NCI-H2107 treated with DMSO at 0.1 percent for 48 hours (cell line): ENCODE data around the gene NMNAT3.
"Not testable (repeated sequence)": the region's sequence is repeated elsewhere in the genome, so short reads cannot be mapped to it uniquely, and the experiment has no call there.

Experiments used
- DNase-seq: peaks from one replicate; lab custom pipeline; 2025; ENCODE audit not compliant: unreplicated experiment; lab: John Stamatoyannopoulos, UW

The NMNAT3 gene

GRCh38 chr3:139639662-139640061 lies 38.1 kb downstream of the NMNAT3 start:
- DNase-seq = no peak

DNA sequence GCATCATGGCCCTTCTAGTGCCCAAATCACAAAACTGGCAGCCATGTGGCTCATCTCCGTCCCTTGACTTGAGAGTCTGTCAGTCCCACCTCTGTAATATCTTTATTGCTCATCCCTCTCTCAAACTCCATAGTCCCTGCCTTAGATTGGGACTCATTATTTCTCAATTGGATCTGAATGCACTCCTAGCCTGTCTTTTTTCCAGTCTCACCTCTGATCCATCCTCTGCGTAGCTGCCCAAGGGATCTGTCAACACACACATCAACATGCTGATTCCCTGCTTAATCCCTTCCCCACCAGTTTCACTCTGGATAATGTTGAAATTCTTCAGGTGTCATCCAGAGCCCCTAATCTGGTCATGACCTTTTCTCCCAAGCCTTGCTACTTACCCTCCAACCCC lies 39.3 kb downstream of the NMNAT3 start:
- no peak for DNase-seq

GRCh38 chr3:139636511-139636910 lies 41.3 kb downstream of the NMNAT3 start:
- no peak for DNase-seq

GRCh38 chr3:139634111-139634635 lies 43.6 kb downstream of the NMNAT3 start:
- no peak for DNase-seq

DNA sequence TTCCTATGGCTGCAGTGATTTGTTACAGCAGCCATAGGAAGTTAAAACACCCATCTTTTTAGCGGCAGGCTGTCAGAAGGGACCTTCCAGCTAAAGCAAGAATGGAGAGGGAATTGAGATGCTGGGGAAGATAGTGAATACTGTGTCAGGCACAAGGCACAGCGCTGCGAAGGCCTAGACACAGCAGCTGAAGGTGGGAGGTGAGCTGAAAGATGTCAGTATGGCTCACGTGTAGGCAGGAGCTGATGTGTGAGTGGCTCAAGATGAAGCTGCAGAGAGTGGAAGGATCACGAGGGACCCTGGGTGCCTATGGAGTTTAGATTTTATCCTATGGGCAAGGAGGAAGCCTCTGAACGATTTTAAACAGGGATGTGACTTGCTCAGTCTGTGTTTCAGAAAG lies 44.3 kb downstream of the NMNAT3 start:
- DNase-seq = no peak

GRCh38 chr3:139630542-139630941 lies 47.2 kb downstream of the NMNAT3 start:
- DNase-seq = no peak

DNA sequence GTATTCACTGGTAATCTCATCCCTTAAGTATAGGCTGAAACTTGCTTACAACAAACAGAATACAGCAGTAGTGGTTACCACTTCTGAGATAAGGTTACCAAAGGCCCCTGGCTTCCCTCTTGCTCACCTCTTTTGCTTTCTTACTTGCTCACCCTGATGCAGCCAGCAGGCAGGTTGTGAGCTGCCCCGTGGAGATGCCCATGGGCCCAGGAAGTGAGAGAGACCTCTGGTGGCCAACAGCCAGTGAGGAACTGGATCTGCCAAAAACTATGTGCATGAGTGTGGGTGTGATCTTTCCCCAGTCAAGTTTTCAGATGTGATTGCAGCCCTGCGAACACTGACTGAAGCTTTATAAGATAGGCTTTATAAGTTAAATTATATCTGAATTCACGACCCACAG lies 48.7 kb downstream of the NMNAT3 start:
- DNase-seq = no peak

- DNase-seq = no peak
Measured at GRCh38 chr3:139627759-139628158, 50.0 kb downstream of the NMNAT3 start.

DNA sequence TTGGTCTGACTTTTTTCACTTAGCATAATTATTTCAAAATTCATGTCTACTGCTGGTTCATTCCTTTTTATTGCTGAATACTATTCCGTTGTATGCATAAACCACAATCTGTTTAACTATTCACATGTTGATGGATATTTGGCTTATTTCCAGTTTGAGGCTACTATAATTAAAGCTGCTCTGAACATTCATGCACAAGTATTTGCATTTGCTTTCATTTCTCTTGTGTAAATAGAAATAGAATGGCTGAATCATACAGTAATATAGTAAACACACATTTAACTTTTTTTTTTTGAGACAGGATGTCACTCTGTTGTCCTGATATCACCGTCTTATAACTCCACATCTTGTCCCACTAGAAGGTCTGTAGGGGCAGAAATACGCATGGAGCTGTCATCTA lies 57.3 kb downstream of the NMNAT3 start:
- DNase-seq = no peak

DNA sequence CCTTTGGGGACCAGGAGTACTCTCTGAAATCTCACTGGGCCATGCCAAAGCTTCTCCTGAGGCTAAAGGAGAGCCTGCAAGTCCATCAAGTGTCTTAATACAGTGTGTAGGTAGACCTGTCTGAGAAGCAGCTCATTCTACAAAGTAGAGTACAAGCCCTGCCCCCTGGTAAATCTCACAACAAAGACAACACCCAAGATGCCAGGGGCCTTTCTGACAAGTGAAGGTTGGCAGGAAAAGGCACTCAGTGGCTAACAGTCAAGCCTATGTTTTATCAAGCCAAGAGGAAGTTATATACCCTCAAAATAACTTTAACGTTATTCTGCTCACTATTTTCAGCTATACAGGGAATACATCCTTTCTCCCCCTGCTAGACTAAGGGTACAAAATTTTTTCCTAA lies 58.3 kb downstream of the NMNAT3 start:
- no peak for DNase-seq

GRCh38 chr3:139617672-139618268 lies 60.0 kb downstream of the NMNAT3 start:
- no peak for DNase-seq

GRCh38 chr3:139611528-139611927 lies 66.2 kb downstream of the NMNAT3 start:
- DNase-seq = no peak

GRCh38 chr3:139610886-139611285 lies 66.9 kb downstream of the NMNAT3 start:
- DNase-seq = no peak

- DNase-seq = no peak
Measured at GRCh38 chr3:139608924-139609323, 68.8 kb downstream of the NMNAT3 start.

DNA sequence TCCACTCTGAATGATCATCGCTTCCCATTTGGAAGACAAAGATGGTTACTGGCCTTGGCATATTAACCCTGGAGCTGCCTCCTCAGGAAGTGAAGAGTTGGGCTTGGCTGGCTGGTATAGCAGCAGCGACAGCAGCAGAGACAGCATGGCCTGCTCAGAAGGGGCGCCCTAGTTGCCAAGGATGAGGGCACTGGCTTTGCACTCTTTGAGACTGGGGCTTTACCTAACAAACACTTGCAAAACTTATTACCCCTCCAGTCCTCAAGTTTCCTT lies 69.7 kb downstream of the NMNAT3 start:
- no peak for DNase-seq

- no peak for DNase-seq
Measured at GRCh38 chr3:139607257-139608107, 70.3 kb downstream of the NMNAT3 start.

GRCh38 chr3:139602003-139602402 lies 75.8 kb downstream of the NMNAT3 start:
- DNase-seq = no peak

GRCh38 chr3:139601191-139601961 lies 76.4 kb downstream of the NMNAT3 start:
- no peak for DNase-seq

GRCh38 chr3:139597947-139598346 lies 79.8 kb downstream of the NMNAT3 start:
- no peak for DNase-seq

- not testable (repeated sequence) for DNase-seq
Measured at GRCh38 chr3:139591186-139591585, 86.6 kb downstream of the NMNAT3 start.

GRCh38 chr3:139588450-139588849 lies 89.3 kb downstream of the NMNAT3 start:
- DNase-seq = peak; percentile 90

- no peak for DNase-seq
Measured at GRCh38 chr3:139587797-139588196, 90.0 kb downstream of the NMNAT3 start.
